H9 (cell line): ENCODE results near the gene TADA2B. TPM values are rescaled to one million over a fixed set of nuclear protein-coding genes. Genes with fewer than 3 reads are reported as not detected.

Source experiments
- DNase-seq: peaks from one replicate; pipeline ENCODE4 v3.0.0-alpha.2; 2017
- H2AFZ ChIP-seq: one replicate; pipeline ENCODE4 v1.6.1; 2013; ENCODE audit warnings: mild to moderate bottlenecking, low read length, control low read depth, moderate library complexity
- H2AK5ac ChIP-seq: 2 replicates; pipeline ENCODE4 v1.6.1; 2013; ENCODE audit warnings: low read length, control low read depth, mixed read lengths; ENCODE audit not compliant: insufficient read length
- H2BK120ac ChIP-seq: one replicate; pipeline ENCODE4 v1.6.1; 2013; ENCODE audit warnings: low read depth, mild to moderate bottlenecking, low read length, control low read depth, inconsistent platforms; ENCODE audit not compliant: poor library complexity, severe bottlenecking
- H2BK12ac ChIP-seq: 2 replicates; pipeline ENCODE4 v1.6.1; 2013; ENCODE audit warnings: low read length, control low read depth, mixed read lengths, low read depth; ENCODE audit not compliant: insufficient read length
- H2BK15ac ChIP-seq: 2 replicates; pipeline ENCODE4 v1.6.1; 2013; ENCODE audit warnings: low read depth, low read length, control low read depth
- H2BK20ac ChIP-seq: one replicate; pipeline ENCODE4 v1.6.1; 2013; ENCODE audit warnings: low read depth, mild to moderate bottlenecking, low read length, control low read depth, inconsistent platforms; ENCODE audit not compliant: poor library complexity, severe bottlenecking
- H2BK5ac ChIP-seq: 2 replicates; pipeline ENCODE4 v1.6.1; 2013; ENCODE audit warnings: low read length, control low read depth, mixed read lengths; ENCODE audit not compliant: insufficient read length
- H3K14ac ChIP-seq: 2 replicates; pipeline ENCODE4 v1.6.1; 2013; ENCODE audit warnings: low read length, control low read depth; ENCODE audit not compliant: insufficient read depth
- H3K18ac ChIP-seq: 2 replicates; pipeline ENCODE4 v1.6.1; 2013; ENCODE audit warnings: low read depth, mild to moderate bottlenecking, mixed read lengths, low read length, control low read depth; ENCODE audit not compliant: insufficient read length
- H3K23ac ChIP-seq: 2 replicates; pipeline ENCODE4 v1.6.1; 2013; ENCODE audit warnings: low read length, control low read depth, mixed read lengths, low read depth; ENCODE audit not compliant: insufficient read length
- H3K23me2 ChIP-seq: 2 replicates; pipeline ENCODE4 v1.6.1; 2013; ENCODE audit warnings: low read depth, mild to moderate bottlenecking, mixed read lengths, low read length, control low read depth; ENCODE audit not compliant: insufficient read length, poor library complexity, severe bottlenecking
- H3K27ac ChIP-seq: 2 replicates; pipeline ENCODE4 v1.5.1; 2013; ENCODE audit warnings: low read length, control low read depth, mixed read lengths, low read depth; ENCODE audit not compliant: insufficient read length
- H3K27me3 ChIP-seq: 2 replicates; pipeline ENCODE4 v1.6.1; 2013; ENCODE audit warnings: low read length, control low read depth, inconsistent platforms; ENCODE audit not compliant: insufficient read depth
- H3K4ac ChIP-seq: 2 replicates; pipeline ENCODE4 v1.6.1; 2013; ENCODE audit warnings: low read depth, mild to moderate bottlenecking, control low read depth, inconsistent platforms, low read length, moderate library complexity
- H3K4me1 ChIP-seq: 2 replicates; pipeline ENCODE4 v1.6.1; 2013; ENCODE audit warnings: low read length, control low read depth, inconsistent platforms; ENCODE audit not compliant: insufficient read depth
- H3K4me2 ChIP-seq: 2 replicates; pipeline ENCODE4 v1.6.1; 2013; ENCODE audit warnings: low read length, control low read depth, mixed read lengths; ENCODE audit not compliant: insufficient read length, insufficient read depth
- H3K56ac ChIP-seq: 2 replicates; pipeline ENCODE4 v1.6.1; 2013; ENCODE audit warnings: low read depth, mild to moderate bottlenecking, mixed read lengths, low read length, control low read depth; ENCODE audit not compliant: insufficient read length
- H3K79me1 ChIP-seq: 2 replicates; pipeline ENCODE4 v1.6.1; 2013; ENCODE audit warnings: low read depth, mild to moderate bottlenecking, moderate library complexity, low read length, control low read depth, inconsistent platforms; ENCODE audit not compliant: insufficient read depth, poor library complexity, severe bottlenecking
- H3K79me2 ChIP-seq: 2 replicates; pipeline ENCODE4 v1.6.1; 2013; ENCODE audit warnings: low read length, control low read depth, inconsistent platforms; ENCODE audit not compliant: insufficient read depth
- H3K9ac ChIP-seq: 2 replicates; pipeline ENCODE4 v1.6.1; 2013; ENCODE audit warnings: low read length, control low read depth, mixed read lengths; ENCODE audit not compliant: insufficient read length; ENCODE audit errors: extremely low read depth
- H3K9me3 ChIP-seq: one replicate; pipeline ENCODE4 v1.6.1; 2013; ENCODE audit warnings: low read depth, low read length, inconsistent platforms; ENCODE audit not compliant: control insufficient read depth
- H3T11ph ChIP-seq: one replicate; pipeline ENCODE4 v1.6.1; 2013; ENCODE audit warnings: mild to moderate bottlenecking, low read length, control low read depth, inconsistent platforms
- H4K20me1 ChIP-seq: one replicate; pipeline ENCODE4 v1.6.1; 2013; ENCODE audit not compliant: control insufficient read depth, insufficient read length, insufficient read depth
- H4K5ac ChIP-seq: 2 replicates; pipeline ENCODE4 v1.6.1; 2013; ENCODE audit warnings: low read depth, mild to moderate bottlenecking, mixed read lengths, low read length, control low read depth; ENCODE audit not compliant: insufficient read length
- H4K8ac ChIP-seq: replicated peaks from 2 replicates; pipeline ENCODE4 v1.6.1; 2013; ENCODE audit warnings: low read length, control low read depth, mixed read lengths, low read depth; ENCODE audit not compliant: insufficient read length
- H4K91ac ChIP-seq: 2 replicates; pipeline ENCODE4 v1.6.1; 2013; ENCODE audit warnings: low read depth, mild to moderate bottlenecking, moderate library complexity, mixed read lengths, low read length, control low read depth; ENCODE audit not compliant: insufficient read length
- H3K27ac Mint-ChIP-seq, 3 experiments: 2 replicates in 2 of 3; 3 replicates in 1 of 3; pipeline ENCODE4 v1.8.0; 2020 to 2021; ENCODE audit warnings: mixed read lengths in 3 of 3, mild to moderate bottlenecking in 1 of 3, moderate library complexity in 1 of 3
- H3K27me3 Mint-ChIP-seq: 2 replicates; pipeline ENCODE4 v1.8.0; 2021; ENCODE audit warnings: low read depth, mild to moderate bottlenecking, moderate library complexity, mixed read lengths
- H3K36me3 Mint-ChIP-seq, 3 experiments: 2 replicates in 2 of 3; 3 replicates in 1 of 3; pipeline ENCODE4 v1.8.0; 2020 to 2021; ENCODE audit warnings: low read depth in 3 of 3, mixed read lengths in 3 of 3; ENCODE audit not compliant: insufficient read depth in 1 of 3
- H3K4me1 Mint-ChIP-seq, 2 experiments: 2 replicates each; pipeline ENCODE4 v1.8.0; 2020; ENCODE audit warnings: mixed read lengths in 2 of 2
- H3K4me3 Mint-ChIP-seq, 2 experiments: 2 replicates in 1 of 2; 3 replicates in 1 of 2; pipeline ENCODE4 v1.8.0; 2020 to 2021; ENCODE audit warnings: mild to moderate bottlenecking in 2 of 2, mixed read lengths in 2 of 2, moderate library complexity in 1 of 2
- H3K9me3 Mint-ChIP-seq, 2 experiments: 2 replicates in 1 of 2; 3 replicates in 1 of 2; pipeline ENCODE4 v1.8.0; 2020; ENCODE audit warnings: mild to moderate bottlenecking in 2 of 2, mixed read lengths in 2 of 2, moderate library complexity in 1 of 2
- WGBS: extraction: QIAGEN DNeasy Blood & Tissue Kit; methylation state at CpG from one replicate; pipeline ENCODE4 v1.1.7; 2013; ENCODE audit warnings: missing lambda C conversion rate, low lambda C conversion rate, mixed read lengths; ENCODE audit not compliant: insufficient read length; ENCODE audit errors: extremely low coverage; 5-methylcytosine and 5-hydroxymethylcytosine counted together
- total RNA-seq: library from RNA; stranded (reverse); gene quantifications from 2 replicates; pipeline ENCODE4 v1.2.1, GENCODE V29; 2021
- TF ChIP-seq, protein P1 (sequence below): fragments of 200-600 bp; sonication (generic); conservative IDR thresholded peaks from 3 replicates; pipeline ENCODE4 v1.8.0; 2021; ENCODE audit warnings: antibody characterized with exemption, mild to moderate bottlenecking

The TADA2B gene
- total RNA-seq, 1 experiment from 2014 or later, result 14.0 TPM

GRCh38 chr4:7066006-7066405 is 22.8 kb downstream of the TADA2B start:
- peaks cover 30 to 50% (median 42%) of the 10 kb centered on the region in 3 experiments for H3K36me3 Mint-ChIP-seq
- Histone ChIP-seq H3K23ac (no peak overlapping the region), H4K91ac (no peak overlapping the region), H2AK5ac (no peak overlapping the region), H3K18ac (no peak overlapping the region), H3K4me2 (no peak overlapping the region), H3K27me3 (no peaks in the 10 kb centered on the region; the same call in 1 of the 2 replicates), H2BK20ac (no peak overlapping the region), H3K4me1 (peaks cover 4% of the 10 kb centered on the region), H2BK5ac (no peak overlapping the region), H2BK12ac (no peak overlapping the region), H2BK120ac (no peak overlapping the region), H3K14ac (no peak overlapping the region), H4K5ac (no peak overlapping the region), H3K9me3 (no peaks in the 10 kb centered on the region), H3K56ac (no peak overlapping the region), H3T11ph (no peak overlapping the region), H3K79me2 (peaks cover 16% of the 10 kb centered on the region; the same call in 1 of the 2 replicates), H2AFZ (no peak overlapping the region), H4K8ac (no peak overlapping the region), H3K4ac (no peak overlapping the region), H3K23me2 (peaks cover 10% of the 10 kb centered on the region), H3K79me1 (peaks cover 13% of the 10 kb centered on the region), H4K20me1 (no peaks in the 10 kb centered on the region), H2BK15ac (no peak overlapping the region), H3K9ac (no peak overlapping the region), H3K27ac (no peak overlapping the region)
- peaks cover 26% of the 10 kb centered on the region for H3K27me3 Mint-ChIP-seq
- DNase-seq, result no peak
- H3K4me3 Mint-ChIP-seq, result peak overlapping the region; percentile 83 to 95; a peak in 3 of 5 replicates
- peaks cover 15 to 24% of the 10 kb centered on the region in 2 experiments for H3K4me1 Mint-ChIP-seq
- no peak overlapping the region for H3K27ac Mint-ChIP-seq
- no CpG with 5 or more reads among the region's 11 CpGs for WGBS
- H3K9me3 Mint-ChIP-seq, result no peaks in the 10 kb centered on the region
- TF ChIP-seq, protein P1, sequence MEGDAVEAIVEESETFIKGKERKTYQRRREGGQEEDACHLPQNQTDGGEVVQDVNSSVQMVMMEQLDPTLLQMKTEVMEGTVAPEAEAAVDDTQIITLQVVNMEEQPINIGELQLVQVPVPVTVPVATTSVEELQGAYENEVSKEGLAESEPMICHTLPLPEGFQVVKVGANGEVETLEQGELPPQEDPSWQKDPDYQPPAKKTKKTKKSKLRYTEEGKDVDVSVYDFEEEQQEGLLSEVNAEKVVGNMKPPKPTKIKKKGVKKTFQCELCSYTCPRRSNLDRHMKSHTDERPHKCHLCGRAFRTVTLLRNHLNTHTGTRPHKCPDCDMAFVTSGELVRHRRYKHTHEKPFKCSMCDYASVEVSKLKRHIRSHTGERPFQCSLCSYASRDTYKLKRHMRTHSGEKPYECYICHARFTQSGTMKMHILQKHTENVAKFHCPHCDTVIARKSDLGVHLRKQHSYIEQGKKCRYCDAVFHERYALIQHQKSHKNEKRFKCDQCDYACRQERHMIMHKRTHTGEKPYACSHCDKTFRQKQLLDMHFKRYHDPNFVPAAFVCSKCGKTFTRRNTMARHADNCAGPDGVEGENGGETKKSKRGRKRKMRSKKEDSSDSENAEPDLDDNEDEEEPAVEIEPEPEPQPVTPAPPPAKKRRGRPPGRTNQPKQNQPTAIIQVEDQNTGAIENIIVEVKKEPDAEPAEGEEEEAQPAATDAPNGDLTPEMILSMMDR, result no peak
